H9 (cell line): ENCODE measurements around the gene NR2F2. TPM values are rescaled to one million over a fixed set of nuclear protein-coding genes. Genes with fewer than 3 reads are reported as not detected.

Experiments
- DNase-seq: peaks from one replicate; pipeline ENCODE4 v3.0.0-alpha.2; 2017
- H2AFZ ChIP-seq: one replicate; pipeline ENCODE4 v1.6.1; 2013; ENCODE audit warnings: mild to moderate bottlenecking, low read length, control low read depth, moderate library complexity
- H2AK5ac ChIP-seq: 2 replicates; pipeline ENCODE4 v1.6.1; 2013; ENCODE audit warnings: low read length, control low read depth, mixed read lengths; ENCODE audit not compliant: insufficient read length
- H2BK120ac ChIP-seq: one replicate; pipeline ENCODE4 v1.6.1; 2013; ENCODE audit warnings: low read depth, mild to moderate bottlenecking, low read length, control low read depth, inconsistent platforms; ENCODE audit not compliant: poor library complexity, severe bottlenecking
- H2BK12ac ChIP-seq: 2 replicates; pipeline ENCODE4 v1.6.1; 2013; ENCODE audit warnings: low read length, control low read depth, mixed read lengths, low read depth; ENCODE audit not compliant: insufficient read length
- H2BK15ac ChIP-seq: 2 replicates; pipeline ENCODE4 v1.6.1; 2013; ENCODE audit warnings: low read depth, low read length, control low read depth
- H2BK20ac ChIP-seq: one replicate; pipeline ENCODE4 v1.6.1; 2013; ENCODE audit warnings: low read depth, mild to moderate bottlenecking, low read length, control low read depth, inconsistent platforms; ENCODE audit not compliant: poor library complexity, severe bottlenecking
- H2BK5ac ChIP-seq: 2 replicates; pipeline ENCODE4 v1.6.1; 2013; ENCODE audit warnings: low read length, control low read depth, mixed read lengths; ENCODE audit not compliant: insufficient read length
- H3K14ac ChIP-seq: 2 replicates; pipeline ENCODE4 v1.6.1; 2013; ENCODE audit warnings: low read length, control low read depth; ENCODE audit not compliant: insufficient read depth
- H3K18ac ChIP-seq: 2 replicates; pipeline ENCODE4 v1.6.1; 2013; ENCODE audit warnings: low read depth, mild to moderate bottlenecking, mixed read lengths, low read length, control low read depth; ENCODE audit not compliant: insufficient read length
- H3K23ac ChIP-seq: 2 replicates; pipeline ENCODE4 v1.6.1; 2013; ENCODE audit warnings: low read length, control low read depth, mixed read lengths, low read depth; ENCODE audit not compliant: insufficient read length
- H3K23me2 ChIP-seq: 2 replicates; pipeline ENCODE4 v1.6.1; 2013; ENCODE audit warnings: low read depth, mild to moderate bottlenecking, mixed read lengths, low read length, control low read depth; ENCODE audit not compliant: insufficient read length, poor library complexity, severe bottlenecking
- H3K27ac ChIP-seq: 2 replicates; pipeline ENCODE4 v1.5.1; 2013; ENCODE audit warnings: low read length, control low read depth, mixed read lengths, low read depth; ENCODE audit not compliant: insufficient read length
- H3K27me3 ChIP-seq: 2 replicates; pipeline ENCODE4 v1.6.1; 2013; ENCODE audit warnings: low read length, control low read depth, inconsistent platforms; ENCODE audit not compliant: insufficient read depth
- H3K4ac ChIP-seq: 2 replicates; pipeline ENCODE4 v1.6.1; 2013; ENCODE audit warnings: low read depth, mild to moderate bottlenecking, control low read depth, inconsistent platforms, low read length, moderate library complexity
- H3K4me1 ChIP-seq: 2 replicates; pipeline ENCODE4 v1.6.1; 2013; ENCODE audit warnings: low read length, control low read depth, inconsistent platforms; ENCODE audit not compliant: insufficient read depth
- H3K4me2 ChIP-seq: 2 replicates; pipeline ENCODE4 v1.6.1; 2013; ENCODE audit warnings: low read length, control low read depth, mixed read lengths; ENCODE audit not compliant: insufficient read length, insufficient read depth
- H3K56ac ChIP-seq: 2 replicates; pipeline ENCODE4 v1.6.1; 2013; ENCODE audit warnings: low read depth, mild to moderate bottlenecking, mixed read lengths, low read length, control low read depth; ENCODE audit not compliant: insufficient read length
- H3K79me1 ChIP-seq: 2 replicates; pipeline ENCODE4 v1.6.1; 2013; ENCODE audit warnings: low read depth, mild to moderate bottlenecking, moderate library complexity, low read length, control low read depth, inconsistent platforms; ENCODE audit not compliant: insufficient read depth, poor library complexity, severe bottlenecking
- H3K79me2 ChIP-seq: 2 replicates; pipeline ENCODE4 v1.6.1; 2013; ENCODE audit warnings: low read length, control low read depth, inconsistent platforms; ENCODE audit not compliant: insufficient read depth
- H3K9ac ChIP-seq: 2 replicates; pipeline ENCODE4 v1.6.1; 2013; ENCODE audit warnings: low read length, control low read depth, mixed read lengths; ENCODE audit not compliant: insufficient read length; ENCODE audit errors: extremely low read depth
- H3K9me3 ChIP-seq: one replicate; pipeline ENCODE4 v1.6.1; 2013; ENCODE audit warnings: low read depth, low read length, inconsistent platforms; ENCODE audit not compliant: control insufficient read depth
- H3T11ph ChIP-seq: one replicate; pipeline ENCODE4 v1.6.1; 2013; ENCODE audit warnings: mild to moderate bottlenecking, low read length, control low read depth, inconsistent platforms
- H4K20me1 ChIP-seq: one replicate; pipeline ENCODE4 v1.6.1; 2013; ENCODE audit not compliant: control insufficient read depth, insufficient read length, insufficient read depth
- H4K5ac ChIP-seq: 2 replicates; pipeline ENCODE4 v1.6.1; 2013; ENCODE audit warnings: low read depth, mild to moderate bottlenecking, mixed read lengths, low read length, control low read depth; ENCODE audit not compliant: insufficient read length
- H4K8ac ChIP-seq: replicated peaks from 2 replicates; pipeline ENCODE4 v1.6.1; 2013; ENCODE audit warnings: low read length, control low read depth, mixed read lengths, low read depth; ENCODE audit not compliant: insufficient read length
- H4K91ac ChIP-seq: 2 replicates; pipeline ENCODE4 v1.6.1; 2013; ENCODE audit warnings: low read depth, mild to moderate bottlenecking, moderate library complexity, mixed read lengths, low read length, control low read depth; ENCODE audit not compliant: insufficient read length
- H3K27ac Mint-ChIP-seq, 3 experiments: 2 replicates in 2 of 3; 3 replicates in 1 of 3; pipeline ENCODE4 v1.8.0; 2020 to 2021; ENCODE audit warnings: mixed read lengths in 3 of 3, mild to moderate bottlenecking in 1 of 3, moderate library complexity in 1 of 3
- H3K27me3 Mint-ChIP-seq: 2 replicates; pipeline ENCODE4 v1.8.0; 2021; ENCODE audit warnings: low read depth, mild to moderate bottlenecking, moderate library complexity, mixed read lengths
- H3K36me3 Mint-ChIP-seq, 3 experiments: 2 replicates in 2 of 3; 3 replicates in 1 of 3; pipeline ENCODE4 v1.8.0; 2020 to 2021; ENCODE audit warnings: low read depth in 3 of 3, mixed read lengths in 3 of 3; ENCODE audit not compliant: insufficient read depth in 1 of 3
- H3K4me1 Mint-ChIP-seq, 2 experiments: 2 replicates each; pipeline ENCODE4 v1.8.0; 2020; ENCODE audit warnings: mixed read lengths in 2 of 2
- H3K4me3 Mint-ChIP-seq, 2 experiments: 2 replicates in 1 of 2; 3 replicates in 1 of 2; pipeline ENCODE4 v1.8.0; 2020 to 2021; ENCODE audit warnings: mild to moderate bottlenecking in 2 of 2, mixed read lengths in 2 of 2, moderate library complexity in 1 of 2
- H3K9me3 Mint-ChIP-seq, 2 experiments: 2 replicates in 1 of 2; 3 replicates in 1 of 2; pipeline ENCODE4 v1.8.0; 2020; ENCODE audit warnings: mild to moderate bottlenecking in 2 of 2, mixed read lengths in 2 of 2, moderate library complexity in 1 of 2
- WGBS: extraction: QIAGEN DNeasy Blood & Tissue Kit; methylation state at CpG from one replicate; pipeline ENCODE4 v1.1.7; 2013; ENCODE audit warnings: missing lambda C conversion rate, low lambda C conversion rate, mixed read lengths; ENCODE audit not compliant: insufficient read length; ENCODE audit errors: extremely low coverage; 5-methylcytosine and 5-hydroxymethylcytosine counted together
- total RNA-seq: library from RNA; stranded (reverse); gene quantifications from 2 replicates; pipeline ENCODE4 v1.2.1, GENCODE V29; 2021
- TF ChIP-seq, protein P1 (sequence below): fragments of 200-600 bp; sonication (generic); conservative IDR thresholded peaks from 3 replicates; pipeline ENCODE4 v1.8.0; 2021; ENCODE audit warnings: antibody characterized with exemption, mild to moderate bottlenecking

Gene NR2F2
- total RNA-seq, 1 experiment from 2014 or later, result 0.24 TPM

DNA sequence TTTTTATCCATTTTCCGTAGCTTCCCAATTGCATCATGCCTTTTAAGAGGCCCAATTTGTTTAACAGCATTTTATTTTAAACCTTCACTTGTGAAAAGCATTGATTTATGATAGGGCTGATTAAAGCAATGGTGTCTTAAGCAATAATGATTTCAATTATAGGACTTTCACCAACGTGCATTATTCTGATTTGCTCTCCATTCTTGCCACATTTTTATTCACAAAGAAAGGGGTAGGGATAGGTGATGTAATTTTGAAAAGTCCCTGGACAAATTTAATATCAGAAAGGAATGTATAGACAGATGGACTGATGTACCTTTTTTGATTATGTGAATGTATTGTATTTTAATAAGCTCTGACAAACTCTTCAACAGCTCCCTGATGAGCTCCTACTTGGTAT, 37.9 kb upstream of the NR2F2 start:
- Mint-ChIP-seq H3K4me1 (peaks cover 27 to 28% of the 10 kb centered on the region in 2 experiments), H3K27ac (no peak overlapping the region), H3K4me3 (no peak overlapping the region), H3K27me3 (peaks cover 8% of the 10 kb centered on the region), H3K36me3 (peaks cover 0 to 2% (median under 1%) of the 10 kb centered on the region in 3 experiments; a peak in 3 of 7 replicates), H3K9me3 (peaks cover under 1 to 3% of the 10 kb centered on the region in 2 experiments; a peak in 2 of 5 replicates)
- Histone ChIP-seq H3K23ac (no peak overlapping the region), H2AFZ (no peak overlapping the region), H3K14ac (no peak overlapping the region), H3K9ac (no peak overlapping the region), H4K8ac (no peak overlapping the region), H3K27ac (no peak overlapping the region), H3K18ac (no peak overlapping the region), H3K4me1 (peaks cover 8% of the 10 kb centered on the region), H3K56ac (no peak overlapping the region), H3K4me2 (no peak overlapping the region), H3K79me1 (no peaks in the 10 kb centered on the region), H3K23me2 (no peaks in the 10 kb centered on the region), H3T11ph (no peak overlapping the region), H2BK20ac (no peak overlapping the region), H2BK12ac (no peak overlapping the region), H2BK5ac (no peak overlapping the region), H4K20me1 (no peaks in the 10 kb centered on the region), H4K5ac (no peak overlapping the region), H3K27me3 (no peaks in the 10 kb centered on the region), H4K91ac (no peak overlapping the region), H2BK15ac (no peak overlapping the region), H3K79me2 (no peaks in the 10 kb centered on the region), H3K4ac (no peak overlapping the region), H2AK5ac (no peak overlapping the region), H2BK120ac (no peak overlapping the region), H3K9me3 (no peaks in the 10 kb centered on the region)
- TF ChIP-seq, protein P1, sequence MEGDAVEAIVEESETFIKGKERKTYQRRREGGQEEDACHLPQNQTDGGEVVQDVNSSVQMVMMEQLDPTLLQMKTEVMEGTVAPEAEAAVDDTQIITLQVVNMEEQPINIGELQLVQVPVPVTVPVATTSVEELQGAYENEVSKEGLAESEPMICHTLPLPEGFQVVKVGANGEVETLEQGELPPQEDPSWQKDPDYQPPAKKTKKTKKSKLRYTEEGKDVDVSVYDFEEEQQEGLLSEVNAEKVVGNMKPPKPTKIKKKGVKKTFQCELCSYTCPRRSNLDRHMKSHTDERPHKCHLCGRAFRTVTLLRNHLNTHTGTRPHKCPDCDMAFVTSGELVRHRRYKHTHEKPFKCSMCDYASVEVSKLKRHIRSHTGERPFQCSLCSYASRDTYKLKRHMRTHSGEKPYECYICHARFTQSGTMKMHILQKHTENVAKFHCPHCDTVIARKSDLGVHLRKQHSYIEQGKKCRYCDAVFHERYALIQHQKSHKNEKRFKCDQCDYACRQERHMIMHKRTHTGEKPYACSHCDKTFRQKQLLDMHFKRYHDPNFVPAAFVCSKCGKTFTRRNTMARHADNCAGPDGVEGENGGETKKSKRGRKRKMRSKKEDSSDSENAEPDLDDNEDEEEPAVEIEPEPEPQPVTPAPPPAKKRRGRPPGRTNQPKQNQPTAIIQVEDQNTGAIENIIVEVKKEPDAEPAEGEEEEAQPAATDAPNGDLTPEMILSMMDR, result no peak
- no peak for DNase-seq
- no CpG with 5 or more reads among the region's 2 CpGs for WGBS
